ENCODE data around the gene CLPTM1.

DNA sequence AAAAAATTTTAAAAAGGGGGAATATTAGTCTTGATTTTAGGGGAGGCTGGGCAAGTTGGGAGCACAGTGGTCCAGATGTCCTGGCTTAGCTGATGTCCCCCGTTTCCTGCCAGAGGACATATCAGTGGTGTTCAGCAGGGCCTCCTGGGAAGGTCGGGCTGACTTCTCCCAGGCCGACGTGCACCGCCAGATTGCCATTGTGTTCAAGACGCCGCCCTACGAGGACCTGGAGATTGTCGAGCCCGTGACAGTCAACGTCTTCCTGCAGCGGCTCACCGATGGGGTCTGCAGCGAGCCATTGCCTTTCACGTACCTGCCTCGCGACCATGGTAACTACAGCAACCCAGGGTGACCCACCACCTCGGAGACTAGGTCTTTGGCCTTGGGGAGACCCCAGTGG is 77.2 kb downstream of the CLPTM1 start:
- TF ChIP-seq SIN3A (IDR thresholded peaks at IDR 0.05; ENCODE audit: borderline replicate concordance, insufficient read depth, low read length), result no peak
- TF ChIP-seq, protein P1, sequence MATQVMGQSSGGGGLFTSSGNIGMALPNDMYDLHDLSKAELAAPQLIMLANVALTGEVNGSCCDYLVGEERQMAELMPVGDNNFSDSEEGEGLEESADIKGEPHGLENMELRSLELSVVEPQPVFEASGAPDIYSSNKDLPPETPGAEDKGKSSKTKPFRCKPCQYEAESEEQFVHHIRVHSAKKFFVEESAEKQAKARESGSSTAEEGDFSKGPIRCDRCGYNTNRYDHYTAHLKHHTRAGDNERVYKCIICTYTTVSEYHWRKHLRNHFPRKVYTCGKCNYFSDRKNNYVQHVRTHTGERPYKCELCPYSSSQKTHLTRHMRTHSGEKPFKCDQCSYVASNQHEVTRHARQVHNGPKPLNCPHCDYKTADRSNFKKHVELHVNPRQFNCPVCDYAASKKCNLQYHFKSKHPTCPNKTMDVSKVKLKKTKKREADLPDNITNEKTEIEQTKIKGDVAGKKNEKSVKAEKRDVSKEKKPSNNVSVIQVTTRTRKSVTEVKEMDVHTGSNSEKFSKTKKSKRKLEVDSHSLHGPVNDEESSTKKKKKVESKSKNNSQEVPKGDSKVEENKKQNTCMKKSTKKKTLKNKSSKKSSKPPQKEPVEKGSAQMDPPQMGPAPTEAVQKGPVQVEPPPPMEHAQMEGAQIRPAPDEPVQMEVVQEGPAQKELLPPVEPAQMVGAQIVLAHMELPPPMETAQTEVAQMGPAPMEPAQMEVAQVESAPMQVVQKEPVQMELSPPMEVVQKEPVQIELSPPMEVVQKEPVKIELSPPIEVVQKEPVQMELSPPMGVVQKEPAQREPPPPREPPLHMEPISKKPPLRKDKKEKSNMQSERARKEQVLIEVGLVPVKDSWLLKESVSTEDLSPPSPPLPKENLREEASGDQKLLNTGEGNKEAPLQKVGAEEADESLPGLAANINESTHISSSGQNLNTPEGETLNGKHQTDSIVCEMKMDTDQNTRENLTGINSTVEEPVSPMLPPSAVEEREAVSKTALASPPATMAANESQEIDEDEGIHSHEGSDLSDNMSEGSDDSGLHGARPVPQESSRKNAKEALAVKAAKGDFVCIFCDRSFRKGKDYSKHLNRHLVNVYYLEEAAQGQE (IDR thresholded peaks at IDR 0.05; ENCODE audit: insufficient read depth in 1 of 2, low read depth in 2 of 2, low read length in 2 of 2), result no peak
- no peak for TF ChIP-seq POLR2AphosphoS5 (IDR thresholded peaks at IDR 0.05; ENCODE audit: low read depth, low read length)
- no peak for TF ChIP-seq TAF1 (IDR thresholded peaks at IDR 0.05; ENCODE audit: borderline replicate concordance, insufficient read depth, low read length)
